ENCODE data around the gene KCNC2.

DNA sequence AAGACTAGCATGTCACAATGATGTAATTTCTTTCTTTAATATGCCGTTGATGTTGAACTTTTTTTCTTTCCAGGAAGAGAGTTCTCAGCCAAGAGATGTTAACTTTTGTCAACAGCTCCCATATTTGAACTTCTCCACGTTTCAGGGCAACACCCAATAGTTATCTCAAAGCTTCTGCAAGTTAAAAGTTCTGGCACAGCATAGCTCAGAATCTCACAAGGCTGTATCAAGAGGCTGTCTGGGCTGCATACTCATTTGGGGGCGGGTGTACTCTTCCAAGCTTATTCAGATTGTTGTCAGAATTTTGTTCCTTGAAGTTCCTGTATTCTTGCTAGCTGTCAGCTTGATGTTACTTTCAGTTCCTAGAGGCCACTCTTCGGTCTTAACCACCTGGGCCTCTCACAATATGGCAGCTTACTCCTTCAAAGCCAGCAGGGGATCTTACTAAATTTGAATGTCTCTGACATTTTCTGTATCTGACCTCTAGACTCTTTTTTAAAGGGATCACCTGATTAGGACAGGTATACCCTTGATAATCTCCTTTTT, 38.9 kb downstream of the KCNC2 start:
- TF ChIP-seq, protein P1, sequence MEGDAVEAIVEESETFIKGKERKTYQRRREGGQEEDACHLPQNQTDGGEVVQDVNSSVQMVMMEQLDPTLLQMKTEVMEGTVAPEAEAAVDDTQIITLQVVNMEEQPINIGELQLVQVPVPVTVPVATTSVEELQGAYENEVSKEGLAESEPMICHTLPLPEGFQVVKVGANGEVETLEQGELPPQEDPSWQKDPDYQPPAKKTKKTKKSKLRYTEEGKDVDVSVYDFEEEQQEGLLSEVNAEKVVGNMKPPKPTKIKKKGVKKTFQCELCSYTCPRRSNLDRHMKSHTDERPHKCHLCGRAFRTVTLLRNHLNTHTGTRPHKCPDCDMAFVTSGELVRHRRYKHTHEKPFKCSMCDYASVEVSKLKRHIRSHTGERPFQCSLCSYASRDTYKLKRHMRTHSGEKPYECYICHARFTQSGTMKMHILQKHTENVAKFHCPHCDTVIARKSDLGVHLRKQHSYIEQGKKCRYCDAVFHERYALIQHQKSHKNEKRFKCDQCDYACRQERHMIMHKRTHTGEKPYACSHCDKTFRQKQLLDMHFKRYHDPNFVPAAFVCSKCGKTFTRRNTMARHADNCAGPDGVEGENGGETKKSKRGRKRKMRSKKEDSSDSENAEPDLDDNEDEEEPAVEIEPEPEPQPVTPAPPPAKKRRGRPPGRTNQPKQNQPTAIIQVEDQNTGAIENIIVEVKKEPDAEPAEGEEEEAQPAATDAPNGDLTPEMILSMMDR (IDR thresholded peaks at IDR 0.05), result no peak
- no peak for TF ChIP-seq TCF7L2 (IDR thresholded peaks at IDR 0.05; ENCODE audit: low read depth, low read length)
